GM23248 (cell line): ENCODE data around the gene PRR5L. TPM values are rescaled to one million over a fixed set of nuclear protein-coding genes. Genes with fewer than 3 reads are reported as not detected.

Source experiments
- DNase-seq: peaks from one replicate; pipeline ENCODE4 v3.0.0-alpha.2; 2015
- H2AFZ ChIP-seq: fragments of 200-600 bp; sonication (generic); 2 replicates; pipeline ENCODE4 v1.6.1; 2016; ENCODE audit warnings: antibody characterized with exemption
- H3F3A ChIP-seq: fragments of 200-600 bp; sonication (generic); 2 replicates; pipeline ENCODE4 v1.6.1; 2016; ENCODE audit warnings: mild to moderate bottlenecking, antibody characterized with exemption, mixed run types; ENCODE audit not compliant: insufficient read depth
- H3K27ac ChIP-seq: fragments of 200-600 bp; sonication (generic); 2 replicates; pipeline ENCODE4 v1.5.1; 2016; ENCODE audit warnings: mild to moderate bottlenecking
- H3K27me3 ChIP-seq: fragments of 200-600 bp; sonication (generic); replicated peaks from 2 replicates; pipeline ENCODE4 v1.6.1; 2016; ENCODE audit warnings: mild to moderate bottlenecking; ENCODE audit not compliant: insufficient read depth
- H3K36me3 ChIP-seq: fragments of 200-600 bp; sonication (generic); 2 replicates; pipeline ENCODE4 v1.6.1; 2016; ENCODE audit warnings: low read depth, mild to moderate bottlenecking
- H3K4me1 ChIP-seq: fragments of 200-600 bp; sonication (generic); 2 replicates; pipeline ENCODE4 v1.6.1; 2016; ENCODE audit warnings: mild to moderate bottlenecking; ENCODE audit not compliant: insufficient read depth
- H3K4me2 ChIP-seq: fragments of 200-600 bp; sonication (generic); one replicate; pipeline ENCODE4 v1.6.1; 2016; ENCODE audit warnings: mild to moderate bottlenecking; ENCODE audit not compliant: unreplicated experiment
- H3K4me3 ChIP-seq: fragments of 200-600 bp; sonication (generic); 2 replicates; pipeline ENCODE4 v1.5.1; 2016; ENCODE audit warnings: mild to moderate bottlenecking
- H3K79me2 ChIP-seq: fragments of 200-600 bp; sonication (generic); 2 replicates; pipeline ENCODE4 v1.6.1; 2016; ENCODE audit warnings: mild to moderate bottlenecking; ENCODE audit not compliant: insufficient read depth
- H3K9ac ChIP-seq: fragments of 200-600 bp; sonication (generic); 2 replicates; pipeline ENCODE4 v1.6.1; 2016; ENCODE audit warnings: mild to moderate bottlenecking
- H3K9me2 ChIP-seq: fragments of 200-600 bp; sonication (generic); 2 replicates; pipeline ENCODE4 v1.6.1; 2016; ENCODE audit warnings: mixed run types, mild to moderate bottlenecking, moderate library complexity; ENCODE audit not compliant: insufficient read depth
- H3K9me3 ChIP-seq: fragments of 200-600 bp; sonication (generic); one replicate; pipeline ENCODE4 v1.6.1; 2017; ENCODE audit warnings: low read depth
- H4K20me1 ChIP-seq: fragments of 200-600 bp; sonication (generic); 2 replicates; pipeline ENCODE4 v1.6.0; 2016; ENCODE audit not compliant: insufficient read depth
- EZH2 ChIP-seq: fragments of 200-600 bp; sonication (generic); IDR thresholded peaks from 2 replicates; pipeline ENCODE4 v1.6.1; 2018; ENCODE audit warnings: antibody characterized with exemption, mild to moderate bottlenecking; ENCODE audit not compliant: insufficient read depth, poor library complexity, severe bottlenecking
- EZH2phosphoT487 ChIP-seq: fragments of 200-600 bp; sonication (generic); IDR thresholded peaks from 2 replicates; pipeline ENCODE4 v1.6.1; 2018; ENCODE audit warnings: antibody characterized with exemption, moderate library complexity, mild to moderate bottlenecking, low read depth; ENCODE audit not compliant: insufficient read depth
- WGBS, 2 experiments: methylation state at CpG; one replicate each; pipeline ENCODE4 v1.1.6; 2015 to 2017; ENCODE audit warnings: low lambda C conversion rate in 2 of 2, low coverage in 1 of 2; ENCODE audit errors: missing lambda C conversion rate in 2 of 2; 5-methylcytosine and 5-hydroxymethylcytosine counted together
- in situ Hi-C: fragments of 300-500 bp; cut with MboI; formaldehyde crosslinking; loops from 2 replicates; pipeline ENCODE4 v1.15.0; 2020
- polyA plus RNA-seq: library from polyadenylated mRNA; unstranded; fragments of >200 nt; fragmentation: Nextera tagmentation; extraction: Ambion mirVana; gene quantifications from 2 replicates; pipeline ENCODE4 v1.2.1, GENCODE V29; 2016
- total RNA-seq: library from RNA; depleted of rRNA; stranded (reverse); fragments of >200 nt; shearing (Covaris generic); gene quantifications from 2 replicates; pipeline ENCODE4 v1.2.3, GENCODE V29; 2014

The PRR5L gene
- total and polyA plus RNA-seq, 2 experiments from 2014 or later: 9.0 to 29.8 TPM

GRCh38 chr11:36367806-36368680 is 72.0 kb downstream of the PRR5L start:
- Histone ChIP-seq H3K9me2 (no peaks in the 10 kb centered on the region), H3K27me3 (no peaks in the 10 kb centered on the region), H3K27ac (no peak overlapping the region), H3K4me3 (no peak overlapping the region), H3K36me3 (no peaks in the 10 kb centered on the region), H3K9ac (no peak overlapping the region), H3K4me1 (peaks cover 15% of the 10 kb centered on the region), H3F3A (peaks cover 15% of the 10 kb centered on the region), H3K9me3 (no peaks in the 10 kb centered on the region), H2AFZ (no peak overlapping the region), H3K4me2 (no peak overlapping the region), H3K79me2 (no peaks in the 10 kb centered on the region), H4K20me1 (no peaks in the 10 kb centered on the region)
- no peak for TF ChIP-seq EZH2phosphoT487
- TF ChIP-seq EZH2: no peak
- in situ Hi-C loops: no loop called here
- WGBS, 2 experiments: 83 to 89% methylated on average over 9 of the region's 9 CpGs
- DNase-seq: no peak

GRCh38 chr11:36371181-36371580 is 75.1 kb downstream of the PRR5L start:
- TF ChIP-seq EZH2phosphoT487 (no peak), EZH2 (no peak)
- DNase-seq: no peak
- Histone ChIP-seq H3K9me3 (no peaks in the 10 kb centered on the region), H3K36me3 (no peaks in the 10 kb centered on the region), H3K9ac (no peak overlapping the region), H3K27ac (no peak overlapping the region), H3K4me1 (peaks cover 7% of the 10 kb centered on the region), H4K20me1 (no peaks in the 10 kb centered on the region), H3K4me2 (no peak overlapping the region), H3K27me3 (no peaks in the 10 kb centered on the region), H3K4me3 (no peak overlapping the region), H3K9me2 (no peaks in the 10 kb centered on the region), H3F3A (peaks cover 19% of the 10 kb centered on the region; the same call in 1 of the 2 replicates), H2AFZ (no peak overlapping the region), H3K79me2 (no peaks in the 10 kb centered on the region)
- 87 to 90% methylated on average over 2 of the region's 2 CpGs for WGBS, 2 experiments
- in situ Hi-C loops: no loop called here

GRCh38 chr11:36371590-36371989 is 75.5 kb downstream of the PRR5L start:
- Histone ChIP-seq H3K79me2 (no peaks in the 10 kb centered on the region), H3F3A (peaks cover 19% of the 10 kb centered on the region; the same call in 1 of the 2 replicates), H3K36me3 (no peaks in the 10 kb centered on the region), H3K9me3 (no peaks in the 10 kb centered on the region), H3K4me1 (peaks cover 7% of the 10 kb centered on the region), H3K9ac (no peak overlapping the region), H3K27me3 (no peaks in the 10 kb centered on the region), H3K9me2 (no peaks in the 10 kb centered on the region), H3K4me2 (no peak overlapping the region), H3K27ac (peak overlapping the region; percentile 71; the same call in 1 of the 2 replicates), H2AFZ (no peak overlapping the region), H3K4me3 (no peak overlapping the region), H4K20me1 (no peaks in the 10 kb centered on the region)
- WGBS, 2 experiments: 86 to 88% methylated on average over 7 of the region's 7 CpGs
- in situ Hi-C loops: no loop called here
- TF ChIP-seq EZH2: no peak
- no peak for TF ChIP-seq EZH2phosphoT487
- DNase-seq: no peak

- Histone ChIP-seq H2AFZ (peak overlapping the region; percentile 6; the same call in 1 of the 2 replicates), H3K9me2 (no peaks in the 10 kb centered on the region), H3K27ac (peak overlapping the region; percentile 71), H3K4me1 (peaks cover 7% of the 10 kb centered on the region), H4K20me1 (no peaks in the 10 kb centered on the region), H3K36me3 (no peaks in the 10 kb centered on the region), H3K27me3 (no peaks in the 10 kb centered on the region), H3K4me2 (peak overlapping the region; percentile 15), H3K9me3 (no peaks in the 10 kb centered on the region), H3K79me2 (peaks cover 2% of the 10 kb centered on the region; the same call in 1 of the 2 replicates), H3K9ac (peak overlapping the region; percentile 7; the same call in 1 of the 2 replicates), H3K4me3 (no peak overlapping the region), H3F3A (peaks cover 19% of the 10 kb centered on the region; the same call in 1 of the 2 replicates)
- in situ Hi-C loops: no loop called here
- TF ChIP-seq EZH2phosphoT487: no peak
- no peak for TF ChIP-seq EZH2
- 46 to 61% methylated on average over 6 of the region's 6 CpGs for WGBS, 2 experiments
- DNase-seq: peak; percentile 84
These were observed 76.1 kb downstream of the PRR5L start for GRCh38 chr11:36372101-36372771.
